Mesodermal cell (in vitro differentiated cells): Measurements from ENCODE around the gene PDZRN3.
A peak's percentile ranks its signal among the peaks of the same experiment; 100 is the strongest.

Experiments used
- H3K27ac ChIP-seq: 2 replicates; pipeline ENCODE4 v1.7.0; 2013; ENCODE audit warnings: mild to moderate bottlenecking, low read depth, low read length, moderate library complexity; ENCODE audit not compliant: severe bottlenecking
- H3K36me3 ChIP-seq: 2 replicates; pipeline ENCODE4 v1.7.1; 2013; ENCODE audit warnings: mild to moderate bottlenecking, low read length, moderate library complexity; ENCODE audit not compliant: control insufficient read depth, insufficient read depth
- H3K4me1 ChIP-seq: one replicate; pipeline ENCODE4 v1.7.1; 2013; ENCODE audit warnings: mild to moderate bottlenecking, low read length; ENCODE audit not compliant: insufficient read depth, control insufficient read depth, poor library complexity, severe bottlenecking
- H3K4me3 ChIP-seq: 2 replicates; pipeline ENCODE4 v1.7.0; 2013; ENCODE audit warnings: low read length, control low read depth, mild to moderate bottlenecking; ENCODE audit not compliant: insufficient read depth, poor library complexity, severe bottlenecking; ENCODE audit errors: extremely low read depth
- H3K9me3 ChIP-seq: 2 replicates; pipeline ENCODE4 v1.7.1; 2013; ENCODE audit warnings: mild to moderate bottlenecking, low read length, moderate library complexity; ENCODE audit not compliant: control insufficient read depth
- WGBS, 2 experiments: methylation state at CpG; one replicate each; pipeline ENCODE4 v1.1.5; 2013; ENCODE audit warnings: missing lambda C conversion rate in 2 of 2; ENCODE audit not compliant: insufficient coverage in 2 of 2; 5-methylcytosine and 5-hydroxymethylcytosine counted together

The PDZRN3 gene

DNA sequence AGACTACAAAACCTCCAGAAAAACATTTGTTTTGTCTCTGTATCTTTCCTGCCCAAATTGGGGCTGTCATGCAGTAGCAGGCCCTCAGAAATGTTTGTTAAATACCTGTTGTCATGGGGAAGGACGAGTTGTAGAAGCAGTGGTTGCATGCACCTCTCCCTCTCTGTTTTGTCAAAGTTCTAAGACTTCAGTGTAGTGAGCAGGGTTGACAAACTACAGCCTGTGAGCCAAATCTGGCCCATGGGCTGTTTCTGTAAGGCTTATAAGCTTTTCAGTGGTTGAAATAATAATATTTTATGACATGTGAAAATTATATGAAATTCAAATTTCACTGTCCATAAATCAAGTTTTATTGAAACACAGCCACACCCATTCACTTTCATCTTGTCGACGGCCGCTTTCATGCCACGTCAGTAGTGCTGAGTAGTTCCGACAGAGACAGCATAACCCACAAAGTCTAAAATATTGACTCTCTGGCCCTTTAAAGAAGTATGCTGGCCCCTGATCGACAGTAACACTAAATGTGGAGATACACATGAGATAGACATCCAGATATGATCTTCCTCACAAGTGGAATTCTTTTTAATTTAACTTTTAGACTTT, 102.9 kb downstream of the PDZRN3 start:
- Histone ChIP-seq H3K9me3 (no peaks in the 10 kb centered on the region), H3K27ac (no peak overlapping the region), H3K4me1 (no peaks in the 10 kb centered on the region), H3K36me3 (no peaks in the 10 kb centered on the region), H3K4me3 (no peak overlapping the region)
- WGBS, 2 experiments, result 91 to 92% methylated on average over 4 to 5 of the region's 7 CpGs

DNA sequence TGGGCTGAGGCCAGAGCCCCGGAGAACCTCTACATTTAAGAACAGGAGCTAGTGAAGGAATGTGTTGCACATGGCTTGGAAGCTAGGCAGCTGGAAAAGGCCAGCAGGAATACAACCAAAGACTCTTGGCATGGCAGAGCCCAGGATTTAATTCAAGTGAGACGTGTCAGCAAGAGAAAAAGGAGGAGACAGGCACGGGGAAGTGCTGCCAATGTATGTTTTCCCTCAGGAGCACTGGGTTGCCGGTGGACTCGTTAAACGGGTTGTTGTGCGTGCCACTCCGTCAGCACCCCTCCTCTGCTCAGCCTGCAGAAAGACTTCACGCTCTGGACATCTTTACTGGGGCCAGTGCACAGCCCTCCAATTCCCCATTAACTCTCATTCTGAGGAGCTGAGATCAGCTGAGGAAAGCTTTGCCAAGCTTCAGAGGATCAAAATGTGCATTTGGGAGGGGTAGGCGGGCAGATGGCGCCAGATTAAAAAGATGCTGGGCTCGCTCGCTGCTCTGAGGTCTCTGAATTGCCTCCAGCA, 103.7 kb downstream of the PDZRN3 start:
- Histone ChIP-seq H3K4me1 (no peaks in the 10 kb centered on the region), H3K9me3 (no peaks in the 10 kb centered on the region), H3K36me3 (no peaks in the 10 kb centered on the region), H3K27ac (no peak overlapping the region), H3K4me3 (no peak overlapping the region)
- WGBS, 2 experiments, result 85 to 96% methylated on average over 8 to 13 of the region's 13 CpGs

DNA sequence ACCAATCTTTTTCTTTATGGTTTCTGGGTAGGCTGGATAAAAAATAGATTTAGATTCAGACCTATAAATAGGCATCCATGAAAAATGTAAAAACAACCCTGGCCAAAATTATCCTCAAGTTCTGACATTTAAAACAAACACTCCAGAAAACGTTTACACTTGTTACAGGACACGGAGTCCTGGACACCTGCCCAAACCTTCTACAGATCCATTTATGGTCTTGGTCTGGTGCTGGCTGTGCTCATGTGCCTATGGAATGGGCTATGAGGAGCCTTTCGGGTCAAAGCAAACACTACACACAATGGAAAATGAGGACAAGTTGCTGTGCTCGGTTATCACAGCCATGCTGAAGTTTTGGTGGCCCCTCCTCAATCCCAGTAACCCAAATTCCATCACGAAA, 108.1 kb downstream of the PDZRN3 start:
- 93 to 100% methylated on average over 2 of the region's 5 CpGs for WGBS, 2 experiments
- Histone ChIP-seq H3K9me3 (no peaks in the 10 kb centered on the region), H3K27ac (no peak overlapping the region), H3K36me3 (no peaks in the 10 kb centered on the region), H3K4me3 (no peak overlapping the region), H3K4me1 (no peaks in the 10 kb centered on the region)

DNA sequence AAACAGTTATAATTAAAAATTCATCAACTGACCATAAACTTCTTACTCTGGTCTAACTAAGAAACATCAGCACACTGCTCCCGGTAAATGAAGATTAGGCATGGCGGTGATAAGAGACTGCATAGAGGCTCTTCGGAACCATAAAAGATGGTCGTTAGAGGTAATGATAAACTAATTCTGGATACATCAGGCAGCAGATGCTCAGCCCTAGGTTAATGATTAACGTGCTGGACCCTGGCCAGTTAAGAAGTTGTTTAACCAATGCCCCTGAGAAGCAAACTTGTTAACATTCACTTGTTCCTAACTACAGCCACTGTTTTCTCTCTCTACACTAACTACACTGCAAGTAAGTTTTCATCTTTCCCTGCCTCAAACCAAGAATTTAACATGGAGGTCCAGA, 111.5 kb downstream of the PDZRN3 start:
- Histone ChIP-seq H3K4me3 (no peak overlapping the region), H3K36me3 (no peaks in the 10 kb centered on the region), H3K27ac (no peak overlapping the region), H3K9me3 (no peaks in the 10 kb centered on the region), H3K4me1 (peaks cover 20% of the 10 kb centered on the region)
- 88 to 89% methylated on average over 5 of the region's 5 CpGs for WGBS, 2 experiments

DNA sequence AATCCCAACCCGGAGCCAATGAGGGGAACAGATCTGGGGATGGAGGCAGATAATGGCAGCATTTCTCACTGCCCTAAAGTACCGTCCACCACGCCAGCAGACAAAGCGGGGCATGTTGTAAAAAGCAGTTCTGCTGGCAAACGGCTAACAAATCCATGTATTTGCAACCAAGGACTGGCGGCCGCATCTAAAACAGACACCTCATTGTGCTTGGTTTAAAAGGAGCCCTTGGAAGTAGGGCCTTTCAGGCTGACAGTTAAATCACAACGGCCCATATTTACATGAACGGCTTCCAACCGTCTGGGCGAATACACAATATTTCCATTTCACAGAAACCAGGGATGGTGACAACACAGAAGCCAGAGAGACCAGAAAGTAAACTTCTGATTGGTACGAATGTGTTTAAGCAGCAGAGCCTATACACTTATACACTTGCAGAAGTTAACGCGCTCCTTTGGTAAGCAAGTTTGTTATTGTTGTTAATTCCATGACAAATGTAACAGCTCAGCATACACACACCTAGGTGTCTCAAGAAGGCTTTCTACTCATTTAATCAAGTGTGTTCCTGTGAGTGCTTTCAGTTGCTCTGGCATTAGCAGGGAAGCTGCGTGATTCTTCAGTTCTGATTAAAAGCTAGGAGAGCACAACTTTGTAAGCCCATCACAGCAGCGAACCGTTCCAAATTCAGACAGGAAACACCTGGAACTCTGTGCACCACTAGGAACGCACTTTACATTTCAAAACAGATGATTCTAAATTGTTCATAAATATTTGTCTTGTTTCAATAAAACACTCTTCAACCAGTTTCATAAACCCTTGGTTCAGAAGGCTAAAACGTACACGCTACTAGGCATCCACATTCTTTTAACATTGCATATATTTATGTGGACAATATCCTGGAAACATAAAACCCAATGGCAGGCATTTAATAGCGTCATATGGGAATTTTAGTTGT, 112.9 kb downstream of the PDZRN3 start:
- Histone ChIP-seq H3K4me3 (no peak overlapping the region), H3K4me1 (peaks cover 20% of the 10 kb centered on the region), H3K9me3 (no peaks in the 10 kb centered on the region), H3K36me3 (no peaks in the 10 kb centered on the region), H3K27ac (peak overlapping the region; percentile 55)
- WGBS, 2 experiments, result 55 to 61% methylated on average over 8 to 11 of the region's 21 CpGs

DNA sequence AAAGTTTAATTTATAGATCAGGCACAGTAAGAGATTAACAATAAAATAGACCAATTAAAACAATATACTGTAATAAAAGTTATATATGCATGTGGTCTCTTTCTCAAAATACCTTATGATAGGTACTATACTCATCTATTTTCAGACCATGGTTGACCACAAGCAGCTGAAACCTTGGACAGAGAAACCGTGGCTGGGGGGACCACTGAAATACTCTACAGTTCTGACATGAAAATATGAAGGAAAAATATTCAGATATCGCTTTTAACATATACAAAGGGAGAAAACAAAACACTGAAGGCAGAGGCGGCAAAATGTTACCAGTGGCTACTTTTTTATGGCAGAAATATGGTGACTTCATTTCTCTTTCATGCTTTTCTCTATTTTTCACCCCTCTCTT, 114.0 kb downstream of the PDZRN3 start:
- Histone ChIP-seq H3K9me3 (no peaks in the 10 kb centered on the region), H3K27ac (peak overlapping the region; percentile 55), H3K4me1 (peaks cover 20% of the 10 kb centered on the region), H3K36me3 (no peaks in the 10 kb centered on the region), H3K4me3 (no peak overlapping the region)
- WGBS, 2 experiments, result 83% methylated on average over 1 of the region's 3 CpGs; no CpG with 5 or more reads in 1 of the 2 experiments

DNA sequence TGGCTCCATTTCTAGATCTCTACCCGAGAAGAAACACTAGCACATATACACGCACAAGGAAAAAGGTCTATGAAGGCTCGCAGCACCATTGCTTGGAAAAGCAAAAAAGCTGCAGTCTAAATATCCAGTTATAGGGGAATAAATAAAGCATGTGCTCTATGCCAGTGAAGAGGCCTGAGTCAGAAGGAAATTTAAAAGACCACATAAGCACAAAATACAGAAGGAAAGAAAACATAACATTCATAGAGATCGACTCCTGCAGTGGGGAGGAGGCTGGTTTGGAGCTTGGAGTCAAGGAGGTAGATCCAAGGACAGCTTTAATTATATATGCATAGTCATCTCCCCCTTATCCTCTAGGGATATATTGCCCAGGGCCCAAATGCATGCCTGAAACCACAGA, 114.4 kb downstream of the PDZRN3 start:
- no peaks in the 10 kb centered on the region for H3K9me3 ChIP-seq

DNA sequence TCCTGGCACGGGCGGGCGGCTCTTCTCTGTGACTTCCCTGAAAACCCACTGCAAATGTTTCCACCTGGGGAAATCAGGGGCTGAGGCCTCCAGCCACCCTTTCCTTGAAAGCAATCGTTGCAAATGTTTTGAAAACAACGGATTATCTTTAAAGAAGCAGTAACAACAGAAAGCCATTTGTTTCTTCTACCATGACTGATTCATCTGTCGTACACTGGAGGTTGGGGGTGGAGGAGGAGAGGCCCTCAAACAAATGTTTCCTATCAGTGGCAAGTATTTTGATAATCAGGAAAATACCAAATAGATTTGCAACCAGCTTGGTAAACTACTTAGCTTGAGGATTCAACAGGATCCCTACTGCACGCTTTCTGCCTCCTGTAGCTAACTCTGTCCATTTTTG, 114.9 kb downstream of the PDZRN3 start:
- WGBS, 2 experiments, result 74 to 78% methylated on average over 5 of the region's 7 CpGs
- H3K4me1 ChIP-seq, result peaks cover 20% of the 10 kb centered on the region
- H3K27ac ChIP-seq, result peak overlapping the region; percentile 20
- no peaks in the 10 kb centered on the region for H3K9me3 ChIP-seq
- H3K4me3 ChIP-seq, result no peak overlapping the region
- no peaks in the 10 kb centered on the region for H3K36me3 ChIP-seq

More for the DNA sequence above, 114.4 kb downstream of the PDZRN3 start:
- Histone ChIP-seq H3K4me3 (no peak overlapping the region), H3K36me3 (no peaks in the 10 kb centered on the region), H3K27ac (no peak overlapping the region), H3K4me1 (peaks cover 20% of the 10 kb centered on the region)
- 94 to 100% methylated on average over 2 to 3 of the region's 4 CpGs for WGBS, 2 experiments

DNA sequence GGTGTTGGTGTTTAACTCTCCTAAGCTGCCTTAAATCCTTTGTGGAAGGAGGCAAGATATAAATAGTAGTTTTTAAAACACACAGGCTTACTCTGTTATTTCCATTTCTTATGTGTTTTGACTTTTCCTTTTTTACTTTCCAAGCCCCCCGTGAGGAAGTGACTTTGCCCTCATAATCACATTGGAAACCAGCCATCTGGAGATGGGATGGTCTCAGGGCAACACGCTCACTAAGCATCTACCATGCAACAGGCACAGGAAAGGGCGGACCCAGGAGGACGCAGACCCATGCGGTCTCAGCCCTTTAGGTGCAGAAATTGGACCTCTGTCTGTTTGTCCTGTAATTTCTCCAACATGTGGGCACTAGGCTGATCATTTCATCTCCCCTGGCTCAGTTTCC, 115.7 kb downstream of the PDZRN3 start:
- WGBS, 2 experiments, result 88 to 91% methylated on average over 5 of the region's 5 CpGs
- H3K4me1 ChIP-seq, result peaks cover 20% of the 10 kb centered on the region
- no peak overlapping the region for H3K4me3 ChIP-seq
- H3K9me3 ChIP-seq, result no peaks in the 10 kb centered on the region
- H3K27ac ChIP-seq, result peak overlapping the region; percentile 20
- H3K36me3 ChIP-seq, result no peaks in the 10 kb centered on the region

DNA sequence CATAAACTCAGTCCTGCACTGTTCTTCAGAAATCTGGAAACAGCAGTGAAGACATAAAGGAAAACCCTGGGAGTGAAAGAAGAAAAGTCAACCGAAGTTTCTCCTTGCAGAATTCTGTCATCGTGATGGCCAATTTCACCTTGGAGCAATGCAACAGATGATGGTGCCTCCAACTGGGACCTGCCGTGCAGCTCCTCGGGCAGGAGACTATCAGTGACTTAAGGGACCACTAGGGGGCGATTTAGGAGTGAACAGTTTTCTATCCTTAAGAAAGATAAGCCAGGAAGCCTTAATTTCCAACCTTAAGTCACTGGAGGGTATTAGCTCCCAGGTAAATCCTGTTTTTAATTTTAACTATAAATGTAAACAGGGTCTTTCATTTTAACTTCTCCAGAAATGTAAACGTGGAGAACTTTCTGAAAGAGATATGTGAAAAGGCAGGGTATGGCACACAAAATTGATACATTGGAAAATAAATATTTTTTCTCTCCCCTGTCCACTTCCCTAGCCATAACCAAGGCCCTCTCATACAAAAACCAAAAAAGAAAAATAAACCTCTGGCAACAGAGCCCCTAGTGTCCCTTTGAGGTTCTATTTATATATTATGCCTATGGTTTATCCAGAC, 116.3 kb downstream of the PDZRN3 start:
- Histone ChIP-seq H3K4me1 (peaks cover 20% of the 10 kb centered on the region), H3K4me3 (no peak overlapping the region), H3K27ac (peak overlapping the region; percentile 20), H3K9me3 (no peaks in the 10 kb centered on the region), H3K36me3 (no peaks in the 10 kb centered on the region)
- 18 to 34% methylated on average over 2 to 4 of the region's 6 CpGs for WGBS, 2 experiments
